Endothelial cell of umbilical vein (primary cell): ENCODE measurements around the gene MLPH.

ENCODE experiments used
- EZH2 ChIP-seq: IDR thresholded peaks from 2 replicates; pipeline ENCODE4 v1.6.1; 2012; ENCODE audit warnings: borderline replicate concordance, low read depth, mild to moderate bottlenecking, moderate library complexity, low read length, inconsistent platforms; ENCODE audit not compliant: severe bottlenecking
- GATA2 ChIP-seq: IDR thresholded peaks from 2 replicates; pipeline ENCODE4 v1.7.0; 2011; ENCODE audit warnings: low read depth, mild to moderate bottlenecking, moderate library complexity, mixed read lengths, low read length; ENCODE audit not compliant: insufficient read length, insufficient read depth
- JUN ChIP-seq: IDR thresholded peaks from 2 replicates; pipeline ENCODE4 v1.6.1; 2011; ENCODE audit warnings: borderline replicate concordance, low read depth; ENCODE audit not compliant: insufficient read length, insufficient read depth
- MAX ChIP-seq: IDR thresholded peaks from 2 replicates; pipeline ENCODE4 v1.6.1; 2011; ENCODE audit not compliant: insufficient read depth, insufficient read length
- MYC ChIP-seq: IDR thresholded peaks from one replicate; pipeline ENCODE4 v1.6.1; 2011; ENCODE audit warnings: mild to moderate bottlenecking, low read depth, low read length
- POLR2A ChIP-seq: IDR thresholded peaks from 2 replicates; pipeline ENCODE4 v1.6.1; 2012; ENCODE audit warnings: low read depth, mild to moderate bottlenecking, control low read depth, low read length
- POLR2AphosphoS5 ChIP-seq: IDR thresholded peaks from 2 replicates; pipeline ENCODE4 v1.6.1; 2012; ENCODE audit warnings: low read depth, mild to moderate bottlenecking, control low read depth, low read length, moderate library complexity; ENCODE audit not compliant: insufficient read depth
- TF ChIP-seq, protein P1 (sequence below), 2 donors: IDR thresholded peaks; 1 replicate in 1 of 2; 2 replicates in 1 of 2; pipeline ENCODE4 v1.5.1; 2011; ENCODE audit warnings: low read length in 2 of 2, mild to moderate bottlenecking in 2 of 2, moderate library complexity in 2 of 2, control low read depth in 1 of 2, inconsistent platforms in 1 of 2, low read depth in 1 of 2; ENCODE audit not compliant: insufficient read depth in 1 of 2; ENCODE audit errors: extremely low read depth in 1 of 2

DNA sequence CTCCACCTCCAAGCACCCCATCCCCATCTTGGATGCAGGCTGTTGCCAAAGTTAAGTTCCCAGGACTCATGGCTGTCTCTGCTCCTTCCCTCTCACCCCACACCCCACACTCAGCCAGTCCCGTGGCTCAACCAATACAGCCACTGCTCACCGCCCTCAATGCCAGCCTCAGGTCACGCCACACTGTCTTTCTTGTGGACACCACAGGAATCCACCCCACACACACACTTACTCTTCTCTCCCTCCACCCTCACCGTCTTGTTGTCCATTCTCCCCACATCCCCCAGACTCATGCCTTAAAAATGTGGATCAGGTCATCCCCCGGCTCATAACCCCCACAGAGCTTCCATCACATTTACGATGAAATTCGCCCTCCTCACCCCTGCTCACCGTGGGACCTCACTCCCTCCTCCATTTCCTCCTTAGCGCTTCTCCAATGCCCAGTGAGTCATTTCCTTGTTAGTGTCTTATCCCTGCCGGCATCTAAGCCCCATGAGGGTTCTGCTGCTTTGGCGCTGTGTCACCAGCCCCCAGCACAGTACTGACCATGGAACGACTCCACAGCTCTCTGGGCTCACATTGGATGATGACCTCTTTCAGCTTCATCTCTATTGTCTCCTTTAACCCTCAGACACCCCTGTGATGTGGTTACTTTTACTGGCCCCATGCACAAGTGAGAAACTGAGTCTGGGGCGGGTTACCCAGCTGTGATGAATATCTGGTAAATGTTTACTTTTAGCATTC lies 13.8 kb downstream of the MLPH start:
- TF ChIP-seq, protein P1, sequence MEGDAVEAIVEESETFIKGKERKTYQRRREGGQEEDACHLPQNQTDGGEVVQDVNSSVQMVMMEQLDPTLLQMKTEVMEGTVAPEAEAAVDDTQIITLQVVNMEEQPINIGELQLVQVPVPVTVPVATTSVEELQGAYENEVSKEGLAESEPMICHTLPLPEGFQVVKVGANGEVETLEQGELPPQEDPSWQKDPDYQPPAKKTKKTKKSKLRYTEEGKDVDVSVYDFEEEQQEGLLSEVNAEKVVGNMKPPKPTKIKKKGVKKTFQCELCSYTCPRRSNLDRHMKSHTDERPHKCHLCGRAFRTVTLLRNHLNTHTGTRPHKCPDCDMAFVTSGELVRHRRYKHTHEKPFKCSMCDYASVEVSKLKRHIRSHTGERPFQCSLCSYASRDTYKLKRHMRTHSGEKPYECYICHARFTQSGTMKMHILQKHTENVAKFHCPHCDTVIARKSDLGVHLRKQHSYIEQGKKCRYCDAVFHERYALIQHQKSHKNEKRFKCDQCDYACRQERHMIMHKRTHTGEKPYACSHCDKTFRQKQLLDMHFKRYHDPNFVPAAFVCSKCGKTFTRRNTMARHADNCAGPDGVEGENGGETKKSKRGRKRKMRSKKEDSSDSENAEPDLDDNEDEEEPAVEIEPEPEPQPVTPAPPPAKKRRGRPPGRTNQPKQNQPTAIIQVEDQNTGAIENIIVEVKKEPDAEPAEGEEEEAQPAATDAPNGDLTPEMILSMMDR (IDR thresholded peaks at IDR 0.05; ENCODE audit: extremely low read depth in 1 of 2, insufficient read depth in 1 of 2, low read depth in 1 of 2, low read length in 2 of 2), result no peak
- peak; percentile 49 for TF ChIP-seq POLR2AphosphoS5
- no peak for TF ChIP-seq MAX
- no peak for TF ChIP-seq MYC
- no peak for TF ChIP-seq EZH2
- TF ChIP-seq POLR2A, result no peak
- peak; percentile 37 for TF ChIP-seq JUN
- TF ChIP-seq GATA2, result peak; percentile 94
